Motor neuron (in vitro differentiated cells): Measurements from ENCODE around the gene UPK3BL1. TPM values are rescaled to one million over a fixed set of nuclear protein-coding genes. Genes with fewer than 3 reads are reported as not detected.
"Not testable (repeated sequence)": the region's sequence is repeated elsewhere in the genome, so short reads cannot be mapped to it uniquely, and the experiment has no call there.

ENCODE experiments used
- ATAC-seq, 8 experiments: fragments of 200-7000 bp; cut with Tn5 transposase; replicated peaks in 6 of 8; 2 replicates each; pipeline ENCODE4 v1.8.0; 2021; ENCODE audit warnings: mild to moderate bottlenecking in 8 of 8, moderate library complexity in 8 of 8
- H3K27ac ChIP-seq, 2 donors: fragments of 250-450 bp; sonication (Bioruptor Pico); 2 replicates each; pipeline ENCODE4 v1.9.0; 2021; ENCODE audit warnings: antibody characterized with exemption in 2 of 2, mild to moderate bottlenecking in 2 of 2, moderate library complexity in 1 of 2
- H3K4me1 ChIP-seq, 2 donors: fragments of 250-450 bp; sonication (Bioruptor Pico); replicated peaks in 1 of 2; 2 replicates each; pipeline ENCODE4 v1.6.1; 2021; ENCODE audit warnings: antibody characterized with exemption in 2 of 2, mild to moderate bottlenecking in 2 of 2, moderate library complexity in 1 of 2
- H3K4me3 ChIP-seq, 5 donors: fragments of 250-450 bp; sonication (Bioruptor Pico); 2 replicates each; pipeline ENCODE4 v1.9.0; 2021; ENCODE audit warnings: antibody characterized with exemption in 5 of 5, mild to moderate bottlenecking in 5 of 5, moderate library complexity in 4 of 5
- WGBS, 10 experiments: fragments of 450-650 bp; shearing (Covaris generic); methylation state at CpG; one replicate each; pipeline ENCODE4 v1.0.0; 2022; 5-methylcytosine and 5-hydroxymethylcytosine counted together
- in situ Hi-C, 9 experiments: fragments of 400-800 bp; cut with MboI; loops; one replicate each; pipeline ENCODE4 v1.15.0; 2021; ENCODE audit warnings: low sequenced_read_pairs in 9 of 9, low pct_unique_long_range_greater_than_20kb in 2 of 9; ENCODE audit not compliant: unreplicated experiment in 9 of 9
- total RNA-seq, 8 experiments: library from RNA; unstranded; fragments of 300-600 nt; gene quantifications; 2 replicates each; pipeline versions ENCODE4 v1.2.3 to v1.2.4, GENCODE V29; 2022

Gene UPK3BL1
- 10 to 100 TPM in 5 of 8 experiments, 1 to 10 TPM in 3; 5.7 to 37.1 (median 11.0) TPM for total RNA-seq

DNA sequence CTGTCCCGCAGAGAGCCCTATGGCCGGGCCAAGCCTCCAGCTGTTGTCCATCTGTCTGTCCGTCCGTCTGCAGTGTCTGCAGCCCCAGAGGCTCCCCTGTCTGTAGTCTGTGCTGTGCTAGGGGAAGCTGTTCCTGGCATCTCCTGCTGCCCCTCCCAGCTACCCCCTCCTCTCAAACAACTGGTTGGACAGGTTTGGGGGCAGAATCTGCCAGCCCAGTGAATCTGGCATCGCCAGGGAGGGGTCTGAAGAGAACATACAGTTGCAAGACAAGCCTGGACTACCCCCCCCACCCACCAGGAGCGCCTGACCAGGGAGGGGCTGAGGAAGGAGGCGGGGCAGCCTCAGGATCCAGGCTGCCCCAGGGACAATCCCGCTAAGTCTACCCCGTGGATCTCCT, at the start of gene UPK3BL1:
Gene UPK3BL1, minus strand, starts transcription at position 101 of the 400 bp plus-strand sequence. Its CDS starts 50 bp downstream, at position 51.
- in situ Hi-C loops, H3K4me1 ChIP-seq, H3K27ac ChIP-seq, H3K4me3 ChIP-seq: not testable (repeated sequence)
- peak in 5 of 8 experiments; percentile 7 to 51 (median 16) for ATAC-seq
- WGBS, 10 experiments: no CpG with 5 or more reads among the region's 9 CpGs

GRCh38 chr7:102690602-102691001, 48.0 kb upstream of the UPK3BL1 start:
- in situ Hi-C loops, H3K27ac ChIP-seq, H3K4me3 ChIP-seq, H3K4me1 ChIP-seq, ATAC-seq: not testable (repeated sequence)
- no CpG with 5 or more reads among the region's 6 CpGs for WGBS, 10 experiments

DNA sequence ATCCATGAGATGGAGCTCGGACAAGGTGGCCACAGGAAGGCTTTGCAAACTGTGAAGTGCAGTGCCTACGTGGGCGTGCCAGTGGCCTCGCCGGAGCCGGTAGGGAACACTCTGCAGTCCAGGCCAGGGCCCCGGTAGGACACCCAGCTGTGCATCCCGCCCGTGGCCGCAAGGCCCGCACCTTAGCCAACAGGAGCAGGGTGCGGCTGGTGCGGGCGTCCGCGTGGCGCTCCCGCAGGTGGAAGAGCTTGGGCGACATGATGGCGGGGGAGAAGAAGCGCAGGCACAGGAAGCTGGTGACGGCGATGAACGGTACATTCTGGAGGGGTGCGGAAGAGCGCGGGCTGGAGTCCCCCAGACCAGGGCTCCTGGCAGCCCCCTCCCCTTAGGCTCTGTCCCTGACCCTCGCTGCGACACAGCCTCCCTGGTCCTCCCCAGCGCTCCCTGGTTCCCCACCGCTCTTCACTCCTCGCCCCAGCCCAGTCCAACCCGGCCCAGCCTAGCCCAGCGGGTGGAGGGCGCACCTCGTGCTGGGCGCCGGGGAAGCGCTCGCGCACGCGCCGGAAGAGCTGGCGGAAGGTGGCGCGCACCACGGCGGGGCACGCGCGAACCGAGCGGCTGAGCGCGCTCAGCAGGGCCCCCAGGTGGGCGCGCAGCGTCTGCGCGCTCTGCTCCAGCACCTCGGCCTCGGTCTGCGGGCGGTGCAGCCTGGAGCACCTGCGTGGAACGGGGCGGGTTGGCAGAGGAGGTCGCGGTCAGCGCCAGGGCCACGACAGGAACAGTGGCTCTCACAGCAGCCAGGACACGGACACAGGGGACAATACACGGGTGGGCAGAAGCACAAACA, 47.1 kb upstream of the UPK3BL1 start:
- H3K27ac ChIP-seq, in situ Hi-C loops, H3K4me1 ChIP-seq: not testable (repeated sequence)
- peak in 6 of 8 experiments; percentile 12 to 40 (median 26) for ATAC-seq
- WGBS, 10 experiments: no CpG with 5 or more reads among the region's 74 CpGs
- H3K4me3 ChIP-seq: peak overlapping the region in 2 of 5 donors; percentile 18 to 23

DNA sequence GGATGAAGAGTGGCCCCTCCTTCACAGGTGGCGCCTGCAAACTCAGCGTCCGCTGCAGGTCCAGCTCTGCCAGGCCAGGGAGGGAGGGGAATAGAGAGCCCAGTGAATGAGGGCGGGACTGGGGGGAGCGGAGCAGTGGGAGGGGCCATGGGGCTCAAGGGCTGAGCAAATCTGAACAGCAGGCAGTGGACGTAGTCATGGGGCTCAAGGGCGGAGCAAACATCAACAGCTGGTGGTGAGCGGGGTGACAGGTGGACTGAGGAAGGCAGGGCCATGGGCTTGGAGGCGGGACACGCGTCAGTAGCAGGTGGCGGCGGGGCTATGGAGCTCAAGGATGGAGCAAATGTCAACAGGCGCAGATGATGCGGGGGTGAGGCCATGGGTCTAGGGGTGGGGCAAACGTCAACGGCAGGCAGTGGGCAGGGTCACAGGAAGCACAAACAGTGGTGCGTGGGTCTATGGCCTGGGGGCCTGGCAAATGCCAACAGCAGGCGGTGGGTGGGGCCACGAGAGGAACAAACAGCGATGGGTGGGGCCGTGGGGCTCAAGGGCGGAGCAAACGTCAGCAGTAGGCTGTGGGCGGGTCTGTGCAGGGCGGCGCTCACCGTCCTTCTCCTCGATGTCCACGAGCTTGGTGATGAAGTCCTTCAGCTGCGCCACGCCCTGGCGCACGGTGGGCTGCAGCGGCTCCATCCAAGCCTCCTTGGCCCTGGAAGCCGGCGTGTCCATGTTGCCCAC, 45.9 kb upstream of the UPK3BL1 start:
- WGBS, 10 experiments: no CpG with 5 or more reads among the region's 37 CpGs
- H3K27ac ChIP-seq, H3K4me1 ChIP-seq, H3K4me3 ChIP-seq, in situ Hi-C loops: not testable (repeated sequence)
- ATAC-seq: peak; percentile 85 to 95 (median 90)

DNA sequence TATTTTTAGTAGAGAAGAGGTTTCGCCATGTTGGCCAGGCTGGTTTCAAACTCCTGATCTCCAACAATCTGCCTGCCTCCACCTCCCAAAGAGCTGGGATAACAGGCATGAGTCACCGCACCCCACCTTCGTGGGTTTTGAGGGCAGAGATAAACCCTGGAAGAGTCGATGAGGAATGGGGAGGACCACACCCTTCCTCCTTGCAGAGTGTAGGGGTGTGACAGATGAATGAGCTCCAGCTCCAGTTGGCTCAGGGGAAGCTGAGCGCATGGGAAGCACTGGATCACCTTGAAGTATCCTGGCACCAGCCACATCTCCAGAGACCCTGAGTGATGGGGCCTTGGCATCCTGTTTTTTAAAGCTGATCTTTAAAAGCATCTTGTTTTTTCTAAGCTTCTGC, 40.0 kb upstream of the UPK3BL1 start:
- H3K27ac ChIP-seq, H3K4me1 ChIP-seq, H3K4me3 ChIP-seq, in situ Hi-C loops: not testable (repeated sequence)
- no CpG with 5 or more reads among the region's 5 CpGs for WGBS, 10 experiments
- ATAC-seq: peak in 3 of 8 experiments; percentile 59 to 99 (median 84)

GRCh38 chr7:102680780-102681179, 38.2 kb upstream of the UPK3BL1 start:
- H3K4me1 ChIP-seq, in situ Hi-C loops, H3K27ac ChIP-seq, H3K4me3 ChIP-seq: not testable (repeated sequence)
- no CpG with 5 or more reads among the region's 5 CpGs for WGBS, 10 experiments
- peak in 5 of 8 experiments; percentile 72 to 83 (median 77) for ATAC-seq

GRCh38 chr7:102675545-102675944, 33.0 kb upstream of the UPK3BL1 start:
- ATAC-seq, H3K4me1 ChIP-seq, H3K27ac ChIP-seq, in situ Hi-C loops, H3K4me3 ChIP-seq: not testable (repeated sequence)
- no CpG with 5 or more reads among the region's 2 CpGs for WGBS, 10 experiments

- H3K4me3 ChIP-seq, in situ Hi-C loops, H3K4me1 ChIP-seq, ATAC-seq, H3K27ac ChIP-seq: not testable (repeated sequence)
- no CpG with 5 or more reads among the region's 9 CpGs for WGBS, 10 experiments
These were observed 31.0 kb upstream of the UPK3BL1 start for GRCh38 chr7:102673447-102674067.

GRCh38 chr7:102671956-102672307, 29.3 kb upstream of the UPK3BL1 start:
- ATAC-seq: peak; percentile 2 to 81 (median 72)
- H3K4me3 ChIP-seq, in situ Hi-C loops, H3K4me1 ChIP-seq, H3K27ac ChIP-seq: not testable (repeated sequence)
- no CpG with 5 or more reads among the region's 9 CpGs for WGBS, 10 experiments

DNA sequence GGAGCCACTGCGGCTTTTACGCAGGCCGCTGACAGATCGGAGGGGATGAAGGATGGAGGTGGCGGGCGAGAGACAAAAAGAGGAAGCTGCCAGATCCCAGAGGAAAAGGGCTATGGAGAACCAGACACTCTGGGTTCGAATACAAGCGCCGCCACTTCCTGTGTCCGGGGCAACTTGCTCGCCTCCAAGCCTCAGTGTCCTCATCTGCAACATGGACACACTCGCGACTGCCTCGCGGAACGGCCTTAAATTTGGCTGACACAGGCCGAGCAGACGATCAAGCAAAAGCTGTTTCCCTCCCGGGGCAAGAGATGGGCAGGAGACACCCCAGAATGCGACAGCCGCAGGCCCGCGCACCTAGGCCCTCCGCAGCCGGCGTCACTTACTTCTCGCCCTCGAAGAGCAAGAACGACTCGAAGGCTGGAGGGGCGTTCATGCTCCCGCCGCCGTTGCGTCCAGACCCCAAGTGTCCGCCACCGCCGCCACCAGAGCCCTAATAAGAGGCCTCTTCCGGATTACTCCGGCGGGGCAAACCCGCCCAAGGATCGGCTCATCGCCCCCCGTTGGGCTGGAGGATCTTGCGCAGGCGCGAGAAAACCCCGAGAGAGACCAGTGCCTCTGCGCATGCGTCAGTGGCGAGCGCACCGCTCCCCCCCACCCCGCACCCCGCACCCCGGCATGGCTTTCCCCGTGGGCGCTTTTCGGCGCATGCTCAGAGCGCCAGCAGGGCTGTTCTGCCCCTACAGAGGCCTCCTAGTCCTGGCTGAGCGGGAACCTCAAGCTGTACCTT, 28.8 kb upstream of the UPK3BL1 start, which contains the start of gene POLR2J2:
Gene POLR2J2, minus strand, starts transcription at position 498 of the 790 bp plus-strand sequence. Its CDS starts 62 bp downstream, at position 436.
- peak; percentile 68 to 94 (median 88) for ATAC-seq
- no CpG with 5 or more reads among the region's 63 CpGs for WGBS, 10 experiments
- H3K4me1 ChIP-seq, in situ Hi-C loops: not testable (repeated sequence)
- Histone ChIP-seq H3K4me3 (peak within 1 kb of the TSS in 3 of 5 donors; percentile 26 to 65 (median 37)), H3K27ac (peak within 1 kb of the TSS in 1 of 2 donors; percentile 83)

DNA sequence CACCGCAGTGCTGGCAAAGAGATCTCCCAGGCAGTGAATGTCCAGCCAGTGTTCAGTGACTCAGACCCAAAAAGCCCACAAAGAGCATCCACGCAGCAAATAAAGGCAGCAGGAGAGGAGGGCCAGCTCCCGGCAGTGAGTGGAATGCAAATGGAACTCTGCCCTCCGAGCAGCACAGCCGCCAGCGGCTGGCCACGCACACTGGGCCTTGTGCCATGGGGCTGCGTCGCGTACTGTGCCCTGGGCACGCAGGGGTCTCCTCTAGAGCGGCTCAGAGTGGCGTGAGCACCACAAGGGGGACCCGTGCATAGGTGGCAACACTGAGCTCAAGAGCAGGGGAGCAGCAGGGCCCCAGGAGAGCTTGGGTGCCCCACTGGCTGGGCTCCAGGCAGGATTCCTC, 24.9 kb upstream of the UPK3BL1 start:
- H3K27ac ChIP-seq, H3K4me1 ChIP-seq, H3K4me3 ChIP-seq, in situ Hi-C loops: not testable (repeated sequence)
- WGBS, 10 experiments: no CpG with 5 or more reads among the region's 14 CpGs
- peak in 2 of 8 experiments; percentile 16 for ATAC-seq

DNA sequence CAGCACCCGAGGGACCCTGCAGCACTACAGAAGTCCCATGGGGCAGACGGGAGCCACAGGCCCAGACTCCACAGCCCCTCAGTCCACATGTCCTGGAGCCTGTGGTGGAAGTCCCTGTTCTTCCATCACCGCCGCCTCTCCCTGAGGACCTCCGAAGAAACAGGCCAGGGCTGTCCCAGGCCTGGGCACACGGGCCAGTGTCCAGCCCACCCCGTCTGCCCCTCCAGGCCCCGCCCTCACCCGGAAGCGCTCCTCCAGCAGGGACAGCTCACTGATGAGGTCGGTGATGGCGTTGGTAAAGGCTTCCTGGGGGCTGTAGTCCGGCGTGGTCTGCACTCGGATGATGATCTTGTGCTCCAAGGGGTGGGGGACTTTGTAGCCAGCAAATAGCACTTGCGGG, 24.3 kb upstream of the UPK3BL1 start:
- ATAC-seq, in situ Hi-C loops, H3K27ac ChIP-seq, H3K4me1 ChIP-seq, H3K4me3 ChIP-seq: not testable (repeated sequence)
- no CpG with 5 or more reads among the region's 16 CpGs for WGBS, 10 experiments
